ENCODE data around the gene TNS1. TPM values are rescaled to one million over a fixed set of nuclear protein-coding genes. Genes with fewer than 3 reads are reported as not detected.

TNS1 gene
- total RNA-seq, 1 donor from 2014 or later: 0.24 TPM

DNA sequence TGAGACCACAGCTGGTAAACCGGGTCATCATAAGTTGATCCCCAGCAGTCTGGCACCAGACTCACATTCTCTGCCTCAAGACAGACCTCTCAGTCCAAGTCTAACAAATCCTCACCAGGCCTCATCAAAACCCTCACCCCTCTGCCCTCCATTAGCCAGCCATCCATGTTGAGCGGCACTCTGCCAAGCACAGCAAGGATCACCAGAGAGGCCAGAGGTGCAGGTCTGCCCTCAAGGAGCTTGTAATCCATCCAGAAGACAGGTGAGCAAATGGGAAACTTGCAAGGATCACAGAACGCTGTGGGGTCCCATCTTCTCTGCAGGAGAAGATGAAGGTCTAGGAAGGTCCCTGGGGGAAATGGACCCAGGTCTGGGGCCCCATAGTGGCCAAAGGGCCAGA, 63.6 kb downstream of the TNS1 start:
- Histone ChIP-seq H3K27me3 (no peaks in the 10 kb centered on the region), H3F3A (ENCODE audit: low read depth) (no peaks in the 10 kb centered on the region), H3K9ac (no peak overlapping the region), H3K4me1 (peaks cover 6% of the 10 kb centered on the region), H3K79me2 (ENCODE audit: low read depth) (no peaks in the 10 kb centered on the region), H2AFZ (replicated peaks) (no peak overlapping the region), H4K20me1 (ENCODE audit: low read depth) (no peaks in the 10 kb centered on the region), H3K36me3 (no peaks in the 10 kb centered on the region), H3K27ac (no peak overlapping the region), H3K4me3 (no peak overlapping the region), H3K9me3 (ENCODE audit: low read depth) (no peaks in the 10 kb centered on the region), H3K4me2 (no peak overlapping the region)
- Mint-ChIP-seq H3K9me3 (no peaks in the 10 kb centered on the region), H3K27me3 (ENCODE audit: insufficient read depth, low read depth) (peaks cover 7% of the 10 kb centered on the region), H3K27ac (no peak overlapping the region), H3K36me3 (no peaks in the 10 kb centered on the region), H3K4me1 (peaks cover 12% of the 10 kb centered on the region), H3K4me3 (no peak overlapping the region)
- no peak for TF ChIP-seq EZH2phosphoT487 (IDR thresholded peaks at IDR 0.05)
- TF ChIP-seq, protein P1, sequence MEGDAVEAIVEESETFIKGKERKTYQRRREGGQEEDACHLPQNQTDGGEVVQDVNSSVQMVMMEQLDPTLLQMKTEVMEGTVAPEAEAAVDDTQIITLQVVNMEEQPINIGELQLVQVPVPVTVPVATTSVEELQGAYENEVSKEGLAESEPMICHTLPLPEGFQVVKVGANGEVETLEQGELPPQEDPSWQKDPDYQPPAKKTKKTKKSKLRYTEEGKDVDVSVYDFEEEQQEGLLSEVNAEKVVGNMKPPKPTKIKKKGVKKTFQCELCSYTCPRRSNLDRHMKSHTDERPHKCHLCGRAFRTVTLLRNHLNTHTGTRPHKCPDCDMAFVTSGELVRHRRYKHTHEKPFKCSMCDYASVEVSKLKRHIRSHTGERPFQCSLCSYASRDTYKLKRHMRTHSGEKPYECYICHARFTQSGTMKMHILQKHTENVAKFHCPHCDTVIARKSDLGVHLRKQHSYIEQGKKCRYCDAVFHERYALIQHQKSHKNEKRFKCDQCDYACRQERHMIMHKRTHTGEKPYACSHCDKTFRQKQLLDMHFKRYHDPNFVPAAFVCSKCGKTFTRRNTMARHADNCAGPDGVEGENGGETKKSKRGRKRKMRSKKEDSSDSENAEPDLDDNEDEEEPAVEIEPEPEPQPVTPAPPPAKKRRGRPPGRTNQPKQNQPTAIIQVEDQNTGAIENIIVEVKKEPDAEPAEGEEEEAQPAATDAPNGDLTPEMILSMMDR (IDR thresholded peaks at IDR 0.05): no peak
- no peak for TF ChIP-seq EZH2 (IDR thresholded peaks at IDR 0.05)
- DNase-seq (ENCODE audit: low spot score): no peak

DNA sequence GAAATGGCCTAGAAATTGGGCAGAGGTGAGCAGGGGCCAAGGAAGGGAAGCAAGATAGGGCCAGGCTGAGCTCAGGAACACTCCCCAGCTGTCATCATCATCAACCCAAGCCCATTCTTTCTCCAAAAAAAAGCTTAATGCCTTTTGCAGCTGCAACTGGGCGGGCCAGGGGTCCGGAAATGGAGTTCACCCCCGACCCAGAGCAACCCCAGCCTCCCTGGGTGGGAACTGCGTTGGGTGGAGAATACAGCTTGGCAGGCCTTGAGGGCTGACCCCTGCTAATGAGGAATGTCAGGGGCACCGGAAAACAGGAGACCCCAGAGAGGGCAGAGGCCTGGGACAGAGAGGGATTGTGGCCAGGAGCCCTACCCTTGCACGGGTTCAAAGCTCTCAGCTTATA, 64.8 kb downstream of the TNS1 start:
- Histone ChIP-seq H3K9me3 (ENCODE audit: low read depth) (no peaks in the 10 kb centered on the region), H3K4me1 (peaks cover 2% of the 10 kb centered on the region), H2AFZ (replicated peaks) (no peak overlapping the region), H3K4me3 (no peak overlapping the region), H3K9ac (no peak overlapping the region), H3K27me3 (no peaks in the 10 kb centered on the region), H3K4me2 (no peak overlapping the region), H3F3A (ENCODE audit: low read depth) (no peaks in the 10 kb centered on the region), H3K36me3 (no peaks in the 10 kb centered on the region), H3K27ac (no peak overlapping the region), H4K20me1 (ENCODE audit: low read depth) (no peaks in the 10 kb centered on the region), H3K79me2 (ENCODE audit: low read depth) (no peaks in the 10 kb centered on the region)
- DNase-seq (ENCODE audit: low spot score): no peak
- Mint-ChIP-seq H3K4me3 (no peak overlapping the region), H3K27me3 (ENCODE audit: insufficient read depth, low read depth) (peaks cover 9% of the 10 kb centered on the region), H3K27ac (peak overlapping the region; percentile 53), H3K4me1 (peaks cover 16% of the 10 kb centered on the region), H3K9me3 (no peaks in the 10 kb centered on the region), H3K36me3 (no peaks in the 10 kb centered on the region)
- TF ChIP-seq EZH2 (IDR thresholded peaks at IDR 0.05): no peak
- TF ChIP-seq EZH2phosphoT487 (IDR thresholded peaks at IDR 0.05): no peak
- TF ChIP-seq, protein P1 (IDR thresholded peaks at IDR 0.05): no peak

DNA sequence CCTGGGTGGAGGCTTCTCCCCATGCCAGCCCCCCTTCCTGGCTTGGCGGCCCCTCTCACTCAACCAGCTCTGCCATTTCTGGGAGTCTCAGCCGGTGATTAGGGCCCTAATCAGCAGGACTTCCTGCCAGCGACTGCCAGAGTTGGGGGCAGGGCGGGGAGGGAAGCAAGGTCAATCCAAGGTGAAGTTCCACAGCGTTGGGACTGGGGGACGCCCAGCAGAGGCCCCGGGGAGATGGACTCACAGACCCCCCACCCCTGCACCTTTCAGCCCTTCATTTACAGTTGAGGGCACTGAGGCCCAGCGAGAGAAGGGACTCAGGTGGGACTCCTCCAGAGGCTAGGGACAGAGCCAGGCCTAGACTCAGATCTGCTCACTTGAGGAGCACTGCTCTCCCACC, 65.3 kb downstream of the TNS1 start:
- Mint-ChIP-seq H3K4me3 (no peak overlapping the region), H3K36me3 (no peaks in the 10 kb centered on the region), H3K9me3 (no peaks in the 10 kb centered on the region), H3K27me3 (ENCODE audit: insufficient read depth, low read depth) (peaks cover 12% of the 10 kb centered on the region), H3K27ac (no peak overlapping the region), H3K4me1 (peaks cover 22% of the 10 kb centered on the region)
- H3K9me3 ChIP-seq (ENCODE audit: low read depth): no peaks in the 10 kb centered on the region
- H3F3A ChIP-seq (ENCODE audit: low read depth): no peaks in the 10 kb centered on the region
- H3K4me3 ChIP-seq: no peak overlapping the region
- no peak overlapping the region for H3K9ac ChIP-seq
- TF ChIP-seq EZH2 (IDR thresholded peaks at IDR 0.05): no peak
- TF ChIP-seq EZH2phosphoT487 (IDR thresholded peaks at IDR 0.05): no peak
- TF ChIP-seq, protein P1 (IDR thresholded peaks at IDR 0.05): no peak
- H3K27me3 ChIP-seq: no peaks in the 10 kb centered on the region
- H3K79me2 ChIP-seq (ENCODE audit: low read depth): no peaks in the 10 kb centered on the region
- H3K4me1 ChIP-seq: peaks cover 5% of the 10 kb centered on the region
- H3K36me3 ChIP-seq: no peaks in the 10 kb centered on the region
- H4K20me1 ChIP-seq (ENCODE audit: low read depth): no peaks in the 10 kb centered on the region
- no peak overlapping the region for H3K4me2 ChIP-seq
- DNase-seq (ENCODE audit: low spot score): no peak
- H3K27ac ChIP-seq: no peak overlapping the region
- H2AFZ ChIP-seq (replicated peaks): no peak overlapping the region
